Activated naive CD4-positive, alpha-beta T cell treated with anti-CD3 and anti-CD28 coated beads, Interleukin-2, amount 10 ng/mL, durations not matched to agents 7 days and 5 days (primary cell): ENCODE measurements around the gene WDR6.
A peak's percentile ranks its signal among the peaks of the same experiment; 100 is the strongest.
"Not testable (repeated sequence)": the region's sequence is repeated elsewhere in the genome, so short reads cannot be mapped to it uniquely, and the experiment has no call there.

Experiments used
- CTCF ChIA-PET: fragments of 350-600 bp; sonication (Branson Sonifier 250); formaldehyde crosslinking; loops from one replicate; lab custom pipeline; 2021; ENCODE audit warnings: antibody characterized with exemption; lab: Charles Lee
- DNase-seq: peaks from one replicate; pipeline ENCODE4 v3.0.0-alpha.2; 2020
- H3K27ac Mint-ChIP-seq: one replicate; pipeline ENCODE4 v1.8.0; 2021; ENCODE audit warnings: mild to moderate bottlenecking, moderate library complexity, mixed read lengths
- H3K27me3 Mint-ChIP-seq: one replicate; pipeline ENCODE4 v1.8.0; 2021; ENCODE audit warnings: mild to moderate bottlenecking, mixed read lengths
- H3K36me3 Mint-ChIP-seq: one replicate; pipeline ENCODE4 v1.8.0; 2021; ENCODE audit warnings: mixed read lengths
- H3K4me1 Mint-ChIP-seq: one replicate; pipeline ENCODE4 v1.8.0; 2021; ENCODE audit warnings: mixed read lengths
- H3K4me3 Mint-ChIP-seq: one replicate; pipeline ENCODE4 v1.8.0; 2021; ENCODE audit warnings: mild to moderate bottlenecking, moderate library complexity, mixed read lengths
- H3K9me3 Mint-ChIP-seq: one replicate; pipeline ENCODE4 v1.8.0; 2021; ENCODE audit warnings: mixed read lengths

Gene WDR6

GRCh38 chr3:49001155-49001554 lies 6.0 kb upstream of the WDR6 start:
- Mint-ChIP-seq H3K4me3 (no peak overlapping the region), H3K27me3 (no peaks in the 10 kb centered on the region), H3K36me3 (peaks cover 8% of the 10 kb centered on the region), H3K27ac (no peak overlapping the region), H3K4me1 (peaks cover 13% of the 10 kb centered on the region), H3K9me3 (no peaks in the 10 kb centered on the region)
- DNase-seq, result no peak
- CTCF ChIA-PET, result interaction anchor here (0.8 kb wide), 1 partner anchor 12 kb away, joined by 3 read pairs; no protein-coding TSS in a partner anchor

GRCh38 chr3:49004352-49005302 lies 2.6 kb upstream of the WDR6 start:
- no peak overlapping the region for H3K4me3 Mint-ChIP-seq
- CTCF ChIA-PET, result interaction anchor here (0.5 to 5.2 kb wide), 4 partner anchors 9 to 167 kb away, joined by 3 to 62 read pairs (median 25); partner anchors contain the start of genes DALRD3, KLHDC8B, NDUFAF3 and P4HTM
- H3K9me3 Mint-ChIP-seq, result no peaks in the 10 kb centered on the region
- peaks cover 40% of the 10 kb centered on the region for H3K4me1 Mint-ChIP-seq
- DNase-seq, result no peak
- H3K27ac Mint-ChIP-seq, result no peak overlapping the region
- peaks cover 25% of the 10 kb centered on the region for H3K36me3 Mint-ChIP-seq
- no peaks in the 10 kb centered on the region for H3K27me3 Mint-ChIP-seq

GRCh38 chr3:49005303-49005680 lies 1.9 kb upstream of the WDR6 start:
- Mint-ChIP-seq H3K36me3 (peaks cover 25% of the 10 kb centered on the region), H3K4me1 (peaks cover 40% of the 10 kb centered on the region), H3K9me3 (no peaks in the 10 kb centered on the region), H3K4me3 (no peak overlapping the region), H3K27me3 (no peaks in the 10 kb centered on the region), H3K27ac (no peak overlapping the region)
- DNase-seq, result no peak
- CTCF ChIA-PET, result interaction anchor here (1.6 to 5.2 kb wide), 3 partner anchors 13 to 166 kb away, joined by 4 to 62 read pairs (median 46); partner anchors contain the start of genes DALRD3, KLHDC8B, NDUFAF3 and P4HTM

GRCh38 chr3:49005998-49006397 lies 1.2 kb upstream of the WDR6 start:
- no peak for DNase-seq
- H3K4me3 Mint-ChIP-seq, result peak overlapping the region; percentile 98
- peaks cover 25% of the 10 kb centered on the region for H3K36me3 Mint-ChIP-seq
- H3K4me1 Mint-ChIP-seq, result peaks cover 40% of the 10 kb centered on the region
- H3K9me3 Mint-ChIP-seq, result no peaks in the 10 kb centered on the region
- peak overlapping the region; percentile 99 for H3K27ac Mint-ChIP-seq
- CTCF ChIA-PET, result interaction anchor here (1.1 to 5.2 kb wide), 4 partner anchors 11 to 165 kb away, joined by 4 to 62 read pairs (median 25); partner anchors contain the start of genes DALRD3, KLHDC8B, NDUFAF3 and P4HTM
- no peaks in the 10 kb centered on the region for H3K27me3 Mint-ChIP-seq

- DNase-seq, result peak; percentile 41
- Mint-ChIP-seq H3K4me1 (peaks cover 40% of the 10 kb centered on the region), H3K27me3 (no peaks in the 10 kb centered on the region), H3K9me3 (no peaks in the 10 kb centered on the region), H3K36me3 (peaks cover 27% of the 10 kb centered on the region), H3K4me3 (peak overlapping the region; percentile 98), H3K27ac (peak overlapping the region; percentile 99)
- CTCF ChIA-PET, result interaction anchor here (0.6 to 5.2 kb wide), 10 partner anchors 10 to 260 kb away, joined by 3 to 62 read pairs (median 4); partner anchors contain the start of genes DALRD3, KLHDC8B, NDUFAF3 and P4HTM
These were observed 653 bp upstream of the WDR6 start for GRCh38 chr3:49006408-49007067.

GRCh38 chr3:49007771-49008528 lies 759 bp downstream of the WDR6 start:
- peak overlapping the region; percentile 99 for H3K27ac Mint-ChIP-seq
- H3K36me3 Mint-ChIP-seq, result peaks cover 29% of the 10 kb centered on the region
- H3K4me3 Mint-ChIP-seq, result peak overlapping the region; percentile 98
- H3K27me3 Mint-ChIP-seq, result no peaks in the 10 kb centered on the region
- DNase-seq, result peak; percentile 92
- CTCF ChIA-PET, result interaction anchor here (0.6 to 5.2 kb wide), 9 partner anchors 11 to 89 kb away, joined by 3 to 62 read pairs (median 4); partner anchors contain the start of genes DALRD3, IMPDH2, NDUFAF3 and P4HTM
- H3K4me1 Mint-ChIP-seq, result peaks cover 30% of the 10 kb centered on the region
- H3K9me3 Mint-ChIP-seq, result no peaks in the 10 kb centered on the region

GRCh38 chr3:49008627-49009026 lies 1.4 kb downstream of the WDR6 start:
- Mint-ChIP-seq H3K36me3 (peaks cover 29% of the 10 kb centered on the region), H3K27ac (peak overlapping the region; percentile 99), H3K4me3 (peak overlapping the region; percentile 98), H3K4me1 (peaks cover 27% of the 10 kb centered on the region)
- not testable (repeated sequence) for DNase-seq, H3K9me3 Mint-ChIP-seq, H3K27me3 Mint-ChIP-seq
- CTCF ChIA-PET, result interaction anchor here (1.0 to 5.2 kb wide), 5 partner anchors 10 to 85 kb away, joined by 3 to 62 read pairs (median 11); partner anchors contain the start of genes DALRD3, IMPDH2, NDUFAF3 and P4HTM

GRCh38 chr3:49009396-49009795 lies 2.2 kb downstream of the WDR6 start:
- peak overlapping the region; percentile 6 for H3K4me3 Mint-ChIP-seq
- CTCF ChIA-PET, result interaction anchor here (1.2 to 5.2 kb wide), 3 partner anchors 9 to 84 kb away, joined by 3 to 62 read pairs (median 46); partner anchors contain the start of genes DALRD3, NDUFAF3 and P4HTM
- no peaks in the 10 kb centered on the region for H3K27me3 Mint-ChIP-seq
- no peak for DNase-seq
- peaks cover 29% of the 10 kb centered on the region for H3K36me3 Mint-ChIP-seq
- peaks cover 31% of the 10 kb centered on the region for H3K4me1 Mint-ChIP-seq
- peak overlapping the region; percentile 7 for H3K27ac Mint-ChIP-seq
- H3K9me3 Mint-ChIP-seq, result no peaks in the 10 kb centered on the region

- H3K27me3 Mint-ChIP-seq, result no peaks in the 10 kb centered on the region
- H3K4me1 Mint-ChIP-seq, result peaks cover 35% of the 10 kb centered on the region
- peaks cover 37% of the 10 kb centered on the region for H3K36me3 Mint-ChIP-seq
- no peak for DNase-seq
- no peak overlapping the region for H3K4me3 Mint-ChIP-seq
- H3K27ac Mint-ChIP-seq, result no peak overlapping the region
- CTCF ChIA-PET, result interaction anchor here (0.6 to 5.0 kb wide), 6 partner anchors 9 to 969 kb away, joined by 3 to 41 read pairs (median 5); partner anchors contain the start of genes NDUFAF3 and P4HTM
- H3K9me3 Mint-ChIP-seq, result no peaks in the 10 kb centered on the region
These were observed 5.3 kb downstream of the WDR6 start for GRCh38 chr3:49012441-49013017.

- Mint-ChIP-seq H3K4me1 (peaks cover 33% of the 10 kb centered on the region), H3K27ac (no peak overlapping the region), H3K36me3 (peaks cover 33% of the 10 kb centered on the region), H3K4me3 (no peak overlapping the region), H3K27me3 (no peaks in the 10 kb centered on the region), H3K9me3 (no peaks in the 10 kb centered on the region)
- DNase-seq, result no peak
- CTCF ChIA-PET, result interaction anchor here (0.6 to 5.0 kb wide), 7 partner anchors 8 to 970 kb away, joined by 3 to 41 read pairs (median 4); partner anchors contain the start of genes NDUFAF3 and P4HTM
These were observed 6.0 kb downstream of the WDR6 start for GRCh38 chr3:49013113-49013737.

GRCh38 chr3:49013738-49014660 lies 6.8 kb downstream of the WDR6 start:
- Mint-ChIP-seq H3K36me3 (peaks cover 27% of the 10 kb centered on the region), H3K9me3 (no peaks in the 10 kb centered on the region), H3K4me1 (peaks cover 30% of the 10 kb centered on the region), H3K4me3 (no peak overlapping the region), H3K27me3 (no peaks in the 10 kb centered on the region), H3K27ac (no peak overlapping the region)
- peak; percentile 70 for DNase-seq
- CTCF ChIA-PET, result interaction anchor here (0.6 to 9.0 kb wide), 6 partner anchors 7 to 26 kb away, joined by 3 to 62 read pairs (median 7); partner anchors contain the start of genes NDUFAF3, P4HTM and WDR6
